ENCODE results near the gene CCDC3.

Gene CCDC3

GRCh38 chr10:12960941-12961340 lies 40.6 kb downstream of the CCDC3 start:
- peak in 1 of 2 experiments; percentile 67 for DNase-seq

GRCh38 chr10:12960334-12960898 lies 41.1 kb downstream of the CCDC3 start:
- DNase-seq: peak in 1 of 2 experiments; percentile 39

GRCh38 chr10:12958546-12959110 lies 42.9 kb downstream of the CCDC3 start:
- no peak for DNase-seq

GRCh38 chr10:12957081-12957480 lies 44.4 kb downstream of the CCDC3 start:
- no peak for DNase-seq

GRCh38 chr10:12954866-12955265 lies 46.6 kb downstream of the CCDC3 start:
- DNase-seq: no peak

- DNase-seq: no peak
Observed at GRCh38 chr10:12950583-12951128, 50.9 kb downstream of the CCDC3 start.

GRCh38 chr10:12949248-12949647 lies 52.3 kb downstream of the CCDC3 start:
- no peak for DNase-seq

- no peak for DNase-seq
Observed at GRCh38 chr10:12947741-12948140, 53.8 kb downstream of the CCDC3 start.

- DNase-seq: no peak
Observed at GRCh38 chr10:12946372-12946771, 55.1 kb downstream of the CCDC3 start.

- no peak for DNase-seq
Observed at GRCh38 chr10:12945690-12946359, 55.7 kb downstream of the CCDC3 start.

- no peak for DNase-seq
Observed at GRCh38 chr10:12944931-12945330, 56.6 kb downstream of the CCDC3 start.

GRCh38 chr10:12943425-12943824 lies 58.1 kb downstream of the CCDC3 start:
- no peak for DNase-seq

GRCh38 chr10:12941966-12942365 lies 59.5 kb downstream of the CCDC3 start:
- no peak for DNase-seq

- DNase-seq: no peak
Observed at GRCh38 chr10:12940791-12941190, 60.7 kb downstream of the CCDC3 start.

GRCh38 chr10:12938271-12938670 lies 63.2 kb downstream of the CCDC3 start:
- DNase-seq: peak; percentile 33 to 73

GRCh38 chr10:12937527-12937926 lies 64.0 kb downstream of the CCDC3 start:
- DNase-seq: peak in 1 of 2 experiments; percentile 53

- no peak for DNase-seq
Observed at GRCh38 chr10:12934777-12935176, 66.7 kb downstream of the CCDC3 start.

GRCh38 chr10:12929381-12929780 lies 72.1 kb downstream of the CCDC3 start:
- DNase-seq: no peak

- no peak for DNase-seq
Observed at GRCh38 chr10:12928571-12928970, 72.9 kb downstream of the CCDC3 start.

- DNase-seq: no peak
Observed at GRCh38 chr10:12927896-12928295, 73.6 kb downstream of the CCDC3 start.

- DNase-seq: no peak
Observed at GRCh38 chr10:12925845-12926244, 75.7 kb downstream of the CCDC3 start.

GRCh38 chr10:12924911-12925310 lies 76.6 kb downstream of the CCDC3 start:
- DNase-seq: no peak

GRCh38 chr10:12922117-12922900 lies 79.2 kb downstream of the CCDC3 start:
- DNase-seq: no peak

Data from NCI-H446 (cell line).